ENCODE results near the gene SNAPC5. TPM values are rescaled to one million over a fixed set of nuclear protein-coding genes. Genes with fewer than 3 reads are reported as not detected.
A peak's percentile ranks its signal among the peaks of the same experiment; 100 is the strongest.

Gene SNAPC5
- total and polyA plus RNA-seq, 2 of the 4 experiments (the other 2 are of a cell fraction): 25.9 to 26.3 TPM

GRCh38 chr15:66472176-66472999, 25.2 kb downstream of the SNAPC5 start:
- intact Hi-C loops (cut with micrococcal nuclease) (no loop called here), in situ Hi-C loops (cut with MboI; ENCODE audit: low sequenced_read_pairs) (no loop called here), dilution Hi-C loops (cut with HindIII; ENCODE audit: low sequenced_read_pairs, unreplicated experiment) (no loop called here)
- H3K4me1 ChIP-seq (ENCODE audit: control insufficient read depth, insufficient read depth, low read length): peaks cover 9% of the 10 kb centered on the region
- H4K8ac ChIP-seq (ENCODE audit: low read depth in 2 of 2, low read length in 2 of 2): peak overlapping the region in 1 of 2 experiments; percentile 67; a peak in 2 of 4 replicates
- peak overlapping the region; percentile 18; the same call in 1 of the 2 replicates for H3K23ac ChIP-seq (ENCODE audit: low read depth, low read length)
- TF ChIP-seq RAD21 (IDR thresholded peaks at IDR 0.05; ENCODE audit: low read length) (no peak), RFX5 (IDR thresholded peaks at IDR 0.05; ENCODE audit: low read depth, low read length) (no peak), RCOR1 (IDR thresholded peaks at IDR 0.05; ENCODE audit: insufficient replicate concordance, low read length) (no peak), SMC3 (IDR thresholded peaks at IDR 0.05; ENCODE audit: low read depth, low read length) (no peak), CEBPB (IDR thresholded peaks at IDR 0.05; ENCODE audit: low read depth, low read length) (no peak), FOS (IDR thresholded peaks at IDR 0.05; ENCODE audit: low read depth, low read length) (no peak), BHLHE40 (IDR thresholded peaks at IDR 0.05; ENCODE audit: low read depth, low read length) (no peak), MAZ (IDR thresholded peaks at IDR 0.05; ENCODE audit: borderline replicate concordance, low read depth, low read length) (no peak), CHD1 (IDR thresholded peaks at IDR 0.05; ENCODE audit: low read depth, low read length) (no peak), MAFK (IDR thresholded peaks at IDR 0.05; ENCODE audit: low read depth, low read length) (no peak), MXI1 (IDR thresholded peaks at IDR 0.05; ENCODE audit: borderline replicate concordance, low read depth, low read length) (no peak), ELK1 (IDR thresholded peaks at IDR 0.05; ENCODE audit: borderline replicate concordance, low read depth, low read length) (no peak)
- DNase-seq (peak; percentile 50), ATAC-seq (ENCODE audit: low read depth) (peak; percentile 60)
- BruUV-seq (replicated peaks): no TSS peak
- no peaks in the 10 kb centered on the region for H3K9me3 ChIP-seq (ENCODE audit: control insufficient read depth, insufficient read depth, low read length)
- peak overlapping the region; percentile 23; the same call in 1 of the 2 replicates for H2AK5ac ChIP-seq (ENCODE audit: low read depth, low read length)
- peak overlapping the region; percentile 23; the same call in 1 of the 2 replicates for H3K4me2 ChIP-seq (ENCODE audit: low read depth, low read length)
- no peak overlapping the region for H4K5ac ChIP-seq (ENCODE audit: low read depth, low read length)
- H3K4me3 ChIP-seq (ENCODE audit: insufficient read depth, low read depth, low read length): no peak overlapping the region
- H3K14ac ChIP-seq (replicated peaks; ENCODE audit: low read depth, low read length): 0 out of 2 replicates have a peak overlapping the region, but pooled peaks have one; percentile 56
- no peaks in the 10 kb centered on the region for H3K27me3 ChIP-seq (ENCODE audit: control insufficient read depth, insufficient read depth, low read length)
- no peak overlapping the region for H2BK120ac ChIP-seq (ENCODE audit: low read depth, low read length)
- peaks cover 2% of the 10 kb centered on the region for H4K20me1 ChIP-seq (ENCODE audit: insufficient read depth, low read length)
- no peak overlapping the region for H2AK9ac ChIP-seq (replicated peaks; ENCODE audit: low read depth, low read length, poor library complexity)
- H3K4ac ChIP-seq (ENCODE audit: low read depth, low read length): peak overlapping the region; percentile 15; the same call in 1 of the 2 replicates
- H2BK20ac ChIP-seq (ENCODE audit: low read depth, low read length): no peak overlapping the region
- H3K9ac ChIP-seq (ENCODE audit: low read depth, low read length): no peak overlapping the region
- H3K36me3 ChIP-seq (ENCODE audit: control insufficient read depth, insufficient read depth, low read length): peaks cover 1% of the 10 kb centered on the region; the same call in 1 of the 2 replicates
- H4K91ac ChIP-seq (ENCODE audit: insufficient read depth, low read depth, low read length): no peak overlapping the region
- peaks cover 7% of the 10 kb centered on the region; the same call in 1 of the 2 replicates for H3K9me1 ChIP-seq (ENCODE audit: insufficient read depth, low read length)
- no peak overlapping the region for H3K56ac ChIP-seq (ENCODE audit: extremely low read depth, insufficient read depth, low read length)
- no peak overlapping the region for H2BK15ac ChIP-seq (ENCODE audit: low read depth, low read length)
- ChIA-PET POLR2A (ENCODE audit: unreplicated experiment) (interaction anchor here (0.6 kb wide), 1 partner anchor 14 kb away, joined by 3 read pairs; no protein-coding TSS in a partner anchor), CTCF (interaction anchor here (0.9 to 1.4 kb wide), 2 partner anchors 9 to 25 kb away, joined by 3 read pairs; no protein-coding TSS in a partner anchor)
- H2AFZ ChIP-seq (replicated peaks; ENCODE audit: low read length, poor library complexity): no peak overlapping the region
- H2BK5ac ChIP-seq (ENCODE audit: low read depth, low read length, poor library complexity, severe bottlenecking): no peak overlapping the region
- no peak overlapping the region for H3K27ac ChIP-seq (ENCODE audit: insufficient read depth, low read length)
- no CpG with 5 or more reads among the region's 8 CpGs for WGBS, 2 experiments (ENCODE audit: extremely low coverage in 2 of 2, insufficient read length in 1 of 2)
- peaks cover 25 to 39% of the 10 kb centered on the region in 2 experiments for H3K79me1 ChIP-seq (ENCODE audit: low read depth in 1 of 2, low read length in 2 of 2)
- H3K18ac ChIP-seq (ENCODE audit: low read depth, low read length): no peak overlapping the region

Data from IMR-90 (cell line).